NCI-H1092 treated with DMSO at 0.1 percent for 48 hours (cell line): ENCODE results near the gene PSMD6.

ENCODE experiments used
- DNase-seq: peaks from one replicate; lab custom pipeline; 2025; lab: John Stamatoyannopoulos, UW

Gene PSMD6

GRCh38 chr3:64008487-64009351 is 14.6 kb downstream of the PSMD6 start:
- DNase-seq: no peak

DNA sequence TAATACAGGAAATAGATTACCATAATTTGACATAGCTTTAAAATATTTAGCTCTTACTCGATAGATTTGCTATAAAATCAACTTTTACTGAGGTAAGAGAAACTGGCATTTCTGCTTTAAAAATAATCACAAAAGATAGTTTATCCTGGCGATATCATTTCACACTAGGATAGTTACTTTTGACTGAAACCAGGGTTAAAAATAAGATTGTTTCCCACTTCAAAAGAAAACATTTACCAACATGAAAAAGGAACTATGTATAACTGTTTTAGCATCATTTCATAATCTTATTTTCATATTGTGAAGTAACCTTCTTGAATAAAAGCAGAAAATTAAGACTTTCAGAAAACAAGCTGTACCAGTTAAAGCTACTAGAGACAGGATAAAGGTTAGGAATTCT is 15.3 kb downstream of the PSMD6 start:
- DNase-seq: no peak

- DNase-seq: no peak
Measured at GRCh38 chr3:64003589-64003988, 19.7 kb downstream of the PSMD6 start.

GRCh38 chr3:64002233-64002632 is 21.1 kb downstream of the PSMD6 start:
- no peak for DNase-seq

DNA sequence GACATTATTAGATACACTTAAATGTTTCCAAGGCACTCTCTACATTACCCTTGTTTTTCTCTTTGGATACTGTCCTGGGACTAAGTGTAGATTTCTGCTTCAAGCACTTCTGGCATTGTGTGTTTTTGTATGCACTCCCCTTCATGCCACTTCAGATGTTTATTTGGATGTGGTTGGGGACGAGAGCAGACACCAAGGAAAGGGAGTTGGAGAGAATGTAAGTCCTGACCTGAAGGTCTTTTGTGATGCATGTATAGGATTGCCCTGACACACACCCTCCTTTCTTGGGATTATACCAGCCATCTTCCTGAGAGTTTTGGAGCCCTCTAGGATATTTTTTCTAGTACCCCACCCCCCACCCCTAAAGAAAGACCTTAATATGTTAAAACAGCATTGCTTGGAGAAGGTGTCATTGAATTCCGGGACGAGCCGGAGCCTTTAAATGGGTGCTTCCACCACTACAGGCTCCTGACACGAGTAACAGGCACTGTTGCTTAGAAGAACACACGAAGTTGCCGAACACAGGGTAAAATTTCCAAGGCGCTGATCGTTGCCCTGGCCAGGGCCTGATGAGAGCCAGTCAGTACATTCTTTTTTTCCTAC is 22.7 kb downstream of the PSMD6 start:
- DNase-seq: no peak

DNA sequence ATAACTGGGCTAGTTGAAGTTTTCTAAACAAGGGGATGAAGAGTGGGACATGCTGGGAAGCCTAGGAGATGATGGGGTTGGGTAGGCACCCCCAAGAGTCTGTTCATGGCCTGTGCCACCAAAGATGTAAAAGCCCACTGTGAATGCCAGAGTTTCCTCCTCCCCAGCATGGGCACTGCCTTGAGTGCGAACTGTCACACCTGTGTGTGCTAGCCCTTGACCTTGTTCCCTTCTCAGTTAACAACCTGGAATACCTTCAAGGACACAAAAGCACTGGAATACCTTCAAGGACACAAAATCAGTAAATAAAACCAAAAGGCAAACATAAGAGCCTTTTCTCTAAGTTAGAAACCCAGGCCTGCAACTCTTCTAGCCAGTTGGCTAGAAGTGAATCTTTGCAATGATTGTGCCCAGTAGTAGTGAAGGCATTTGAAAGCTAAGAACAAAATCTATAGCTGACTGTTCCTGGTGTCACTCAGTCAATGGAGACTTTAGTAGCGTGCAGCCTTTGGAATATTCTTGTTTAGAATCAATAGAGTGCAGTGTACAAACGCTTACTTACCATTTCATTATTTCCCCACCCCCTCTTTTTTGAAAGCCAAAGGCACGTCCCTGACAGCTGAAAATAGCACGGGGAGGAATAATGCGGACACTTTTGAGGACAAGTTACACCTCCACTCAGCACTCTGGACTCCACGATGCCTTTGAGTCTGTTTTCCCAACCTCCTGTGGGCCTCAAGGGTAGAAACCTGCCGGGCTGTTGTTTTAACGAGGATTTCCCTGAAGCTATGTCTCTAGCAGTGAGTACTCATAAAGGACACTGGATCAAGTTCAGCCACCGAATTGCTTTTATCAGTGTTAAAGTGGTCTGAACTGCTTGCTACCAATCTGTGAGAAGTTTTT is 24.2 kb downstream of the PSMD6 start:
- DNase-seq: no peak

DNA sequence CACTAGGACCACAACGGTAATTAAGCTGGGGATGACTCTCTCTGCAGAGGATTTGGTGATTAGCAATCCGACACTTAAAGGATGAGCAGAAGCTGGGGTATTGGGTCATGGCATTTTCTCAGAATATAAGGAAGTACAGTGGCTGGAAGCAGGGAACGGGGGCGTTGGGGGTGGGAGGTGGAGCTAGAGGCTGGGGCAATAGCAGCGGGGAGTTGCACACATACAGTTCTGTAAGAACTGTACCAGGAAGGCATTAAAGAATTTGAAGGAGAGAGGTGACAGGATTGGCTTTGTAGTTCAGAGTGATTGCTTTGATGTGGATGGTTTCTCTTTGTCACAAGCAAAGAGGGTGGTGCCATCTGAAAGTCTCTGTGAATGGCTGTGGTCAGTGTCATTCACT is 28.2 kb downstream of the PSMD6 start:
- DNase-seq: no peak

DNA sequence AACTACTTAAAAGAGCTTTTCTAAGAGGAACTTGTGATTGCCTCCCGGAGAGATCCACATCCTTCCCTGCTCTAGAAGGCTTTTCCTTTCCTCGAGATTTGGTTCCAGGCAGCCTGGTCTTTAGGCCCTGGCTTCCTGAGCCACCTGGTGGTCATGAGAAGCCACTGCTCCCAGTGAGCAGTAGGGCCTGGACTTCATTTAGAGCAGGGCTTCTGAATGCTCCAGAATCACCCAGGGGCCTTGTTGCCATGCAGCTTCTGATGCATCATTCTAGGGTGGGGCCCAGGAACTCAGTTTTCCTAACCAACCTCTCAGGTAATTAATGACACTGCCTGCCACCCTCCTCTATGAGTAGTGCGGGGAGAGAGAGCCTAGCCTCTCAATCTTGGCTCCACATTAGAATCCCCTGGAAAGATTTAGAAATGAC is 29.6 kb downstream of the PSMD6 start:
- peak; percentile 8 for DNase-seq

DNA sequence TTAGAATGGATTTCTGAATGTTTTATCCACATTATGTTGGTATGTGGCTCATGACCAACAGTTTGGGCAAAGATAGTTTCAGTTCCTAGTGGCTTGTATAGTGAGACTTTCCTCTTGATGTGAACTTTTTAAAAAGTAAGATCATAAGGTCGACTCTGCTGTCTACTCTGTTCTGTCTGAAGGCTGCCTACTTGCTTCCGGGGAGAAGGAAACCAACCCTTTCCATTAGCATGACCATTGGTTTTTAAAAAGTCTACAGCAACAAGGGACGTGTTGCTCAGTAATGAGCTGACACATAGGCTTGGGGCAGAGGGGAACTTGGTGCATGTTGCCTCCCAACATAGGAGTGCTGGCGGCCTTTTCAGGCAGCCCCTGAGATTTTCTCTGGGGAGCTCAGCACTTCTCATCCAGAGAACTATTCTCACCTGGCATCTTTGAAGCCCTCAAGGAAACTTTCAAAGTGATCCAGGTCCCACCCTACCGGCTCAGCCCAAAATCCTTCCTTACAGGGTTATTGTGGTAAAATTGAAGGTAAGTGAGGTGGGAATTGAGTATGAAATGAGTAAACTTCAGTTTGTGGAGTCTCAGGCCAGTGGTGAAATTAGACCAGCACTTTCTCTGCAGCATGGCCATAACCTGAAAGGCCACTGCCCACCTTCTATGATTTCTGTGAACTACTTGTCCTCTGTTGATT is 30.6 kb downstream of the PSMD6 start:
- no peak for DNase-seq

DNA sequence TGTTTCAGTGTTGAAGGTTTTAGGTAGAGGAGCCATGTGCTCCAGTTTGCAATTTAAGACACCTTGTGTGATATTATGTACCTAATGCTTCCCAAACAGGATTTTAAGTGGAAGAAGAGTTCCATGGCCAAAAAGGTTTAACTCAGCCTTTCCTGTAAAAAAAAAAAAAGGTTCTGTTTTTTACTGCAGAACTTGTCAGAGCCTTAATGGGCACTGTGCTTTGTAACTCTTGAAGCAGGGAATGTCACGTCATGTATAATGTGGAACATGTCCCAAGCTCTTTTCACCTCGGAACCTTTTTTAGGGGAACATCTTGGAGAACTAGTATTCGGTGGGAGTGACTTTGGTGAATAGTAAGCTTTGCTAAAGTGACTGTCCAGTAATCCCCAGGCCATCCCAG is 31.6 kb downstream of the PSMD6 start:
- no peak for DNase-seq

DNA sequence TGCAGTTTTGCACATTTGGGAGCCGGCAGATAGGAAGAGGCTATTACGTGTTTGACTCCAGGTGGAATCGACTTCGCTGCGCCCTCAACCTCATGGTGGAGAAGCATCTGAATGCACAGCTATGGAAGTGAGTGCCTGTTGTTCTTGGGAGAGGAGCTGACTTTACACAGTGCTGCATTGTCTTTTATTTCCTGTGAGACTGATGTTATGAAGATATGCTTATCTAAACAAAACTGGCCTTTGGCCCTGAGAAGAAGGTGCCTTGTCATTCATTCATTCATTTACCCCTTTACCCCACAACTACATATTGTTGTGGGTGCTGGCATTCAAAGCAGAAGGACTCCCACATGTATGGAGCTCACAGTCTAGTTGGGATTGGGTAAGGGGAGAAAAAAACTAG is 32.6 kb downstream of the PSMD6 start:
- DNase-seq: no peak

- no peak for DNase-seq
Measured at GRCh38 chr3:63990204-63990603, 33.1 kb downstream of the PSMD6 start.

GRCh38 chr3:63988943-63989342 is 34.4 kb downstream of the PSMD6 start:
- no peak for DNase-seq

DNA sequence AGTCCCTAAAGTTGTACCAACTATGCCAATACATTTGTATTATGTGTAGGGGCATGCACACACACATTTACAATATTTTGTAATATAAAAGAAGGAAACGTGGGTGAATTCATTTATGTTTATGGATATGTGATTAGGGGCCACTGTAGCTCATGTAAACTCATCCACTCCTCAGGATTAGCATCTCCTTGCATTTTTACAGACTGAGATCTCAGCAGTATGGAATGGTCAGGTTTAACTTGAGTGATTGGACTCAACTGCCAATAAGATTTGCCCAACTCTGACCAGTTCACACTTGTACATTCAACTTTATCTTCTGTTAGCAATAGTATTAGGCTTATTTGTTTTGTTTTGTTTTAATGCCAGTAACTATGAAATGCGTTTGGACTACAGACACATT is 36.5 kb downstream of the PSMD6 start:
- no peak for DNase-seq

DNA sequence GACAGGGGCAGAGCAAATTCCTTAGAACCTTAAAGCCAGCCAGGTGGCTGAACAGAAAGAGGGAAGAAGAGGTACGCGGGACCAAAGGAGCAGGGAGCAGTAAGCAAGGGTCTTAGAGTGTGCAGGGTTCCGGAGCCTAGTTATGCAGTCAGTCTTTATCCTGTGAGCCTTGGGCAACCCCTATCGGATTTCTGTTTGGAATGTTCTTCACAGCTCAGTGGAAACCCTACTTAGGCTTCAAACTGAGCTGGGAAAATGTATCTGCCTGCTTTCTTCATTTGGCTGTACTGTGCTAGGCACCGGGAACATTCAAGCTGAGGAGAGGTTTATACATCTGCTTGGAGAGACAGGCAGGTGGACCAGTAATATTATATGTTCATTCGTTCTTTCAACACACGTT is 37.1 kb downstream of the PSMD6 start:
- no peak for DNase-seq

DNA sequence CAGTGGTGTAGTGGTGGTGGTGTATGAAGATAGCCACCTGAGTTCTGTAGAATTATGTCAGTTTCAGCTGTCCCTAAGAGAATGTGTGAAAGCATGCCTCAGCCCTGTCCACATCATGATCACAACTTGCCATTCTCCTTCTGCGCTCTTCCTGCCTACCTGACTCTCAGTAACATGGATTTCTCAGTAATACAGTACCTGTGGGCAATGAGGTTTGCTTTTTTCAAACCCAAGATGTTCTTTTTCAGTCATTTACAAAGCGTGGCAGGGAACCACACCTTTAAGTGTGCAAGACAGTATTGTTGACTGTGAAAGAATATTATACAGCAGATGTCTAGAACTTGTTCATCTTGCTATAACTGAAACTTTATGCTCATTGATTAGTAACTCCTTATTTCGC is 38.9 kb downstream of the PSMD6 start:
- DNase-seq: no peak

GRCh38 chr3:63981980-63982379 is 41.3 kb downstream of the PSMD6 start:
- DNase-seq: no peak

- DNase-seq: no peak
Measured at GRCh38 chr3:63980830-63981498, 42.3 kb downstream of the PSMD6 start.

DNA sequence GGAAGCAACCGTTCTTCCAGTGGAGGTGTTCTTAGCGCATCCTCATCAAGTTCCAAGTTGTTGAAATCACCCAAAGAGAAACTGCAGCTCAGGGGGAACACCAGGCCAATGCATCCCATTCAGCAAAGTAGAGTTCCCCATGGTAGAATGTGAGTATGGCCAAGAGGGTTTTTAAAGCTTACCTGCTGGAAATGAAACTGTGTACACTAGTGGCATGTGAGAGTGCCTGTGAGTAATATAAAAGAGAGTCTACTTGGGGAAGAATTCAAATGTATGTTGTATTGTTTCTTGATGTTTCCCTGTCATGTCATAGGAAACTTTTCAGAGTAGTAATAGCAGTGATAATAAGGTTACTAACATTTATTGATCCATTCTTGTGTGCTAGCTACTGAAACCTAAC is 43.3 kb downstream of the PSMD6 start:
- DNase-seq: no peak

DNA sequence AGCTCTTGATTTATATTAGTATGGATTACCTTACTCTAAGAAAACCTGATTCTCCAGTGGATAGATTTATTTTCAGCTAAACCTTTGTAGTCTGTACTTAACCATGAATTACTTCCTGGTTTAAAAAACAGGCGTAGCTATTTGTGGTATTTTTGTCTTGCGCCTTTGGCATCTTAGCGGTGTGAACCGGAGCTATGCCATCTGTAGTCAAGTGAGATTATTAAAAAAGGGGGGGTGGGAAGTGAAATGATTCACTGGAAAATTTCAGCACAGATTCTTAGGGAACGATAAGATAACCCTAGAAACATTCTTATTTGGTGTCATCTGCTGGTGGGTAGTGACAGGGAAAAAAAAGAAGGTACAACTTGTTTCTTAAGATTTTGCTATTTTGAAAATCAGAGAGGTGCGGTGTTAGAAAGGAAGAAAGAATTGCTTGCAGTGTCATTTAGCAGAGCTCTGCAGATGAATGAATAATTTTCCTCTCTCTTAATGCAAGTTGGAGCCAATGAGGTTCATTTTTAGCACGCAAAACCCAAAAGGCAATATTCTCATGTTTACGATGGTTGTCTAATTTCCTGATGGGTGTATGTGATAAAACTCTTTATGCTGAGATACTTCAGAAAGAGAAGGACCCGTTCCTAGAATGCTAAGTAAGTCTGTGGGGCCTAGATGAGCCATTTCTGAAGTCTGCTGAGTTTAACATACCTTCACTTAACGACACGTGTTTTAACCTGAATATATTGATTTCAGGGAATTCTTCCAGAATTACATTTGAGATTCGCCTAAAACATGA is 44.0 kb downstream of the PSMD6 start:
- DNase-seq: no peak

DNA sequence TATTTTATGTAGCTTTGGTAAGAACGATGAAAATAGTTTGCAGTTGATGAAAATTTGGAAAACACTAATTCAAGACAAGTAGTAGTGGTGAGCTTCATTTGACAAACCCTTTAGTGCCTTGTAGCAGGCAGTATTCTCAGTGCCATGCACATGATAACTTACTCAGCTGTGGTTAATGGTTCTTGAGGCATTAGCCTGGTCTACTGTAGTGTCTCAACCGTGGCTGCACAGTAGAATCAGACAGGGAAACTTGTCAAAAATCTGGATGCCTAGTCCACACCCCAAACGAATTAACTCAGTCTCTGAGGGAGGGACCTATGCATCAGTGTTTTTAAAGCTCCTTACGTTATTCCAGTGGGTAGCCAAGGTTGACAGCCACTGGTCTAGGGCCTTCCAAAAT is 45.4 kb downstream of the PSMD6 start:
- no peak for DNase-seq
